Activated CD8-positive, alpha-beta memory T cell treated with anti-CD3 and anti-CD28 coated beads, Interleukin-2, amount 10 ng/mL, durations not matched to agents 7 days and 5 days (primary cell): ENCODE measurements around the gene CDC27. TPM values are rescaled to one million over a fixed set of nuclear protein-coding genes. Genes with fewer than 3 reads are reported as not detected.
"Not testable (repeated sequence)": the region's sequence is repeated elsewhere in the genome, so short reads cannot be mapped to it uniquely, and the experiment has no call there.

Experiments
- ATAC-seq: fragments of 150-1000 bp; cut with Tn5 transposase; one replicate; pipeline ENCODE4 v1.10.0; 2021; ENCODE audit warnings: moderate library complexity
- CTCF ChIA-PET: fragments of 350-600 bp; sonication (Branson Sonifier 250); formaldehyde crosslinking; loops from one replicate; lab custom pipeline; 2021; ENCODE audit warnings: antibody characterized with exemption; lab: Charles Lee
- DNase-seq: peaks from one replicate; pipeline ENCODE4 v3.0.0-alpha.2; 2020
- H3K27ac Mint-ChIP-seq: one replicate; pipeline ENCODE4 v1.8.0; 2021; ENCODE audit warnings: mild to moderate bottlenecking, mixed read lengths
- H3K27me3 Mint-ChIP-seq: one replicate; pipeline ENCODE4 v1.8.0; 2021; ENCODE audit warnings: mixed read lengths
- H3K36me3 Mint-ChIP-seq: one replicate; pipeline ENCODE4 v1.8.0; 2021; ENCODE audit warnings: mild to moderate bottlenecking, mixed read lengths
- H3K4me1 Mint-ChIP-seq: one replicate; pipeline ENCODE4 v1.8.0; 2021; ENCODE audit warnings: mixed read lengths
- H3K4me3 Mint-ChIP-seq: one replicate; pipeline ENCODE4 v1.8.0; 2021; ENCODE audit warnings: mild to moderate bottlenecking, moderate library complexity, mixed read lengths
- H3K9me3 Mint-ChIP-seq: one replicate; pipeline ENCODE4 v1.8.0; 2022; ENCODE audit warnings: low read depth, mixed read lengths
- total RNA-seq, 2 experiments: library from RNA; stranded (reverse); gene quantifications; one replicate each; pipeline ENCODE4 v1.2.3, GENCODE V29; 2021

Gene CDC27
- total RNA-seq, 2 experiments from 2014 or later: 151 to 155 TPM

DNA sequence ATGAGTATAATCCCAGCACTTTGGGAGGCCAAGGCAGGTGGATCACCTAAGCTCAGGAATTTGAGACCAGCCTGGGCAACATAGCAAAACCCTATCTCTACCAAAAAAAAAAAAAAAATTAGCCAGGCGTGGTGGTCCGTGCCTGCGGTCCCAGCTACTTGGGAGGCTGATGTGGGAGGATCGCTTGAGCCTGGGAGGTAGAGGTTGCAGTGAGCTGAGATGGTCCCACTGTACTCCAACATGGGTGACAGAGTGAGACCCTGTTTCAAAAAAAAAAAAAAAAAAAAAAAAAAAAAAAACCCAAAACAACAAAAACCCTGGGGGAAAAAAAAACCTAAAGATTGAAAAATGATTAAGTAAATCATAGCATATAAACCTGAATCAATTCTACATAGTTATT lies 8.1 kb downstream of the CDC27 start:
- H3K27ac Mint-ChIP-seq, ATAC-seq, H3K9me3 Mint-ChIP-seq, H3K4me3 Mint-ChIP-seq, DNase-seq, H3K27me3 Mint-ChIP-seq: not testable (repeated sequence)
- CTCF ChIA-PET: interaction anchor here (0.7 kb wide), 1 partner anchor 9 kb away, joined by 3 read pairs; no protein-coding TSS in a partner anchor
- Mint-ChIP-seq H3K4me1 (peaks cover 42% of the 10 kb centered on the region), H3K36me3 (peaks cover 44% of the 10 kb centered on the region)

DNA sequence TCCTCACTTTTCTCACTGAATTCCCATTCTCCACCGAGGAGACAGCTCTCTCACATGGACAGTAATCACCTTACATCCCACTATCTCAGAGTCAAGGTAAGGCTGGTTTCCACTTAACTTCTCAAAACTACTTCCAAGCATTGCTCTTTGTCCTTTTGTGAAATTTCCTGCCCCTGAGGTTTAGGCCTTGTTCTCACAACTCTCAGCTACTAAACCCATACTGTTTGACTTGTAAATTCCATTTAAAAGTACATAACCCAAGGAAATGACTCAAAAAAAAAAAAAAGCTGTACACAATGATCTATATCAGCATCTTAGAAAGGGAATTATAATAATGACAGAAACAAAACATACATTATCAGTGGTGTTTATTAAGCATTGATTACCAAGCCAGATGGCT lies 8.8 kb downstream of the CDC27 start:
- DNase-seq (no peak), ATAC-seq (no peak)
- no peaks in the 10 kb centered on the region for H3K9me3 Mint-ChIP-seq
- peaks cover 40% of the 10 kb centered on the region for H3K4me1 Mint-ChIP-seq
- no peak overlapping the region for H3K27ac Mint-ChIP-seq
- CTCF ChIA-PET: no interaction called here
- peaks cover 42% of the 10 kb centered on the region for H3K36me3 Mint-ChIP-seq
- H3K4me3 Mint-ChIP-seq: no peak overlapping the region
- H3K27me3 Mint-ChIP-seq: no peaks in the 10 kb centered on the region

DNA sequence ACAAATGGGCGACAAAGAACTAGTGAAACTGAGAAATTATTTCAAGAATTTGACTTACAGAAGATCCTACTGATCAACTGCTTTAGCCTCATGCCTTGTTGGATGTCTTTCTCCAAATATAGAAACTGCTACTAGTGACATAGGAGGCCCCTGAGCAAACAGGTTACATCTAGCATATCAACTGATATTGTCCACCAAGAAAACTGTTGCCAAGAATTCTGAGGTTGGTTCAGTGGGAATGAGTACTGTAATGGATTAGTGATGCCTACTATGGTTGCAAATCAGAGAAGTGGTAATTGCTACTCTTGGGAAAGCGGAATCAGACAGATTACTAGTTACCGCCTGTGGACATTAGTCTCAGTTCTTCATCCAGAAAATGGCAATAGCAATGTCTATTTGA lies 10.0 kb downstream of the CDC27 start:
- DNase-seq (no peak), ATAC-seq (no peak)
- H3K36me3 Mint-ChIP-seq: peaks cover 42% of the 10 kb centered on the region
- CTCF ChIA-PET: no interaction called here
- H3K4me3 Mint-ChIP-seq: no peak overlapping the region
- no peaks in the 10 kb centered on the region for H3K9me3 Mint-ChIP-seq
- peaks cover 41% of the 10 kb centered on the region for H3K4me1 Mint-ChIP-seq
- no peak overlapping the region for H3K27ac Mint-ChIP-seq
- no peaks in the 10 kb centered on the region for H3K27me3 Mint-ChIP-seq

DNA sequence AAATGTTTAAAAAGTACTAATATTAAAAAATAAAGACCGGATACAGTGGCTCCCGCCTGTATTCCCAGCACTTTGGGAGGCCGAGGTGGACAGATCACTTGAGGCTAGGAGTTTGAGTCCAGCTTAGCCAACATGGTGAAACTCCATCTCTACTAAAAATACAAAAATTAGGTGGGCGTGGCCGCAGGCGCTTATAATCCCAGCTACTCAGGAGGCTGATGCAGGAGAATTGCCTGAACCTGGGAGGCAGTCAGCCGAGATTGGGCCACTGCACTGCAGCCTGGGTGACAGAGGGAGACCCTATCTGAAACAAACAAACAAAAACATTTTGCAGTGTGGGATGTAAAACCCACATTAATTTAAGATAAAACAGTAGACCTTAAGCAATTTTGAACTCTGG lies 11.8 kb downstream of the CDC27 start:
- CTCF ChIA-PET: interaction anchor here (0.9 to 1.5 kb wide), 2 partner anchors 17 to 139 kb away, joined by 4 read pairs; no protein-coding TSS in a partner anchor
- no peaks in the 10 kb centered on the region for H3K27me3 Mint-ChIP-seq

DNA sequence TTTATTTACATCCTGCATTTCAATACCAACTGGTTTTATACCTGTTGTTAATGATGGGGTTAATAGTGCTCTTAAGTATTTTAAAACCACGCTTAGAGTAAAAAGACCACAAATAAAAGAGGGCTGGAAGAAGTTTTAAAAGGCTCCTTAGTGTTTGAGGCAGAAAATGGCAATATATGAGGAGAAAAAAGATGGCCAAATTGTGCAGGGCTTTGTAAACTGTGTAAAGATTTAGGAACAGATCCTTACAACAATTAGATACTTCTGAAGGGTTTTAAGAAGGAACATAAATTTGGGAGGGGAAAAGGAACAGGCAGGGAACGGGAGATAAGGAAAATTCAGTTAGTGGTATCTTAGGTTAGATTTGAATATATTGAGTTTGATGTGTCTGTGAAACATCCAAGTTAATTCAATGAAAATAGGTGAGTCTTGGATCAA lies 12.7 kb downstream of the CDC27 start:
- H3K4me3 Mint-ChIP-seq: no peak overlapping the region
- peaks cover 39% of the 10 kb centered on the region for H3K36me3 Mint-ChIP-seq
- H3K9me3 Mint-ChIP-seq: no peaks in the 10 kb centered on the region
- ATAC-seq (no peak), DNase-seq (no peak)
- H3K27me3 Mint-ChIP-seq: no peaks in the 10 kb centered on the region
- no peak overlapping the region for H3K27ac Mint-ChIP-seq
- CTCF ChIA-PET: no interaction called here
- peaks cover 38% of the 10 kb centered on the region for H3K4me1 Mint-ChIP-seq

More for the DNA sequence above, 11.8 kb downstream of the CDC27 start:
- peaks cover 43% of the 10 kb centered on the region for H3K4me1 Mint-ChIP-seq
- ATAC-seq (no peak), DNase-seq (no peak)
- peaks cover 43% of the 10 kb centered on the region for H3K36me3 Mint-ChIP-seq
- H3K4me3 Mint-ChIP-seq: no peak overlapping the region
- no peaks in the 10 kb centered on the region for H3K9me3 Mint-ChIP-seq
- H3K27ac Mint-ChIP-seq: no peak overlapping the region

DNA sequence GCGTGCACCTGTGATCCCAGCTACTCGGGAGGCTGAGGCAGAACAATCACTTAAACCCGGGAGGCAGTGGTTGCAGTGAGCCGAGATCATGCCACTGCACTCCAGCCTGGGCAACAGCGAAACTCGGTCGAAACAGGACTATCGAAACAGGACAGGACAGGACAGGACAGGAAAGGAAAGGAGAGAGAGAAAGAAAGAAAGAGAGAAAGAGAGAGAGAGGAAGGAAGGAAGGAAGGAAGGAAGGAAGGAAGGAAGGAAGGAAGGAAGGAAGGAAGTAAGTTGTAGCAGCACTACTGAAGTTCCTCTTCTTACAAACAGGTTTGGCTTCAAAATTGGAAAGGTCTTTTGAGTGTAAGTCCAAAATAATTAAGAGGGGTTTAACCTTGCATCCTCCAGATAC lies 14.3 kb downstream of the CDC27 start:
- H3K4me3 Mint-ChIP-seq, H3K27me3 Mint-ChIP-seq, CTCF ChIA-PET, H3K27ac Mint-ChIP-seq, ATAC-seq, H3K9me3 Mint-ChIP-seq, DNase-seq: not testable (repeated sequence)
- peaks cover 40% of the 10 kb centered on the region for H3K36me3 Mint-ChIP-seq
- peaks cover 32% of the 10 kb centered on the region for H3K4me1 Mint-ChIP-seq

DNA sequence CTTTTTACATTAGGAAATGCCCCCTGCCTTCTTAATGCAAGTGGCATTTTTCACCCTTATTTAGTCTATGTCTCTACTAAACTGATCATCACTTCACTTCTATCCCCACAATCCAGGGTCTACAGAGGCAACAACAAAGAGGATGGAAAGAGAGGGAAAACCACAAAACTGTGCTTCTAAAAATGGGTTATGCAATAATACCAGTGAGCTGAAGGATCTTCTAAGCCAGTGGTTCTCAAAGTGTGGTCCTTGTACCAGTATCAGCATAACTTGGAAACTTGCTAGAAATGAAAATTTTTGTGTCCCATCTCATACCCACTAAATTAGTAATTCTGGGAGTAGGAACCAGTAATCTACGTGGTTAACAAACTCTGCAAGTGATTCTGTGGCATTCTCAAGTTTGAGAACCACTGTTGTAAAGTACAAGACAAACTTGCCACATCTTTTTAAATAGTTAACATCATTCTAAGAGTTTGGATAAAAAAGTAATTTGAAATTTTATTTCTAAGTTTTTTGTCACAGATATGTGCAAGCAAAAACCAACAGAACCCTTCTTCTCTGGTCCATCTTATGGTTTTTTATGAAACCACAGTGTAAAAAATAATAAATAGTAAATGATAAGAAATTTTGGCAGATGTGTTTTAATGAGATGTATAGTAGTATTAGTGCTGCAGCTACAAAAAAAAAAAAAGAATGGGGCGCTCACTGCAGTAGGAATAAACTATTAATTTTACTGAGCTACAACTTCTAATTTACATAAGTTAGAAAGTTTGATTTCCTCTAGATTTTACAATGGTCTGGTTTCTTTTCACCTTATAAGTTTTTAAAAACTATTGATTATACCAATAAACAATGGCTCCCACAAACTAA lies 16.2 kb downstream of the CDC27 start:
- Mint-ChIP-seq H3K27me3 (no peaks in the 10 kb centered on the region), H3K36me3 (peaks cover 39% of the 10 kb centered on the region), H3K9me3 (no peaks in the 10 kb centered on the region), H3K4me1 (peaks cover 25% of the 10 kb centered on the region), H3K27ac (no peak overlapping the region), H3K4me3 (no peak overlapping the region)
- ATAC-seq (no peak), DNase-seq (no peak)
- CTCF ChIA-PET: interaction anchor here (1.1 kb wide), 1 partner anchor 231 kb away, joined by 3 read pairs; no protein-coding TSS in a partner anchor

DNA sequence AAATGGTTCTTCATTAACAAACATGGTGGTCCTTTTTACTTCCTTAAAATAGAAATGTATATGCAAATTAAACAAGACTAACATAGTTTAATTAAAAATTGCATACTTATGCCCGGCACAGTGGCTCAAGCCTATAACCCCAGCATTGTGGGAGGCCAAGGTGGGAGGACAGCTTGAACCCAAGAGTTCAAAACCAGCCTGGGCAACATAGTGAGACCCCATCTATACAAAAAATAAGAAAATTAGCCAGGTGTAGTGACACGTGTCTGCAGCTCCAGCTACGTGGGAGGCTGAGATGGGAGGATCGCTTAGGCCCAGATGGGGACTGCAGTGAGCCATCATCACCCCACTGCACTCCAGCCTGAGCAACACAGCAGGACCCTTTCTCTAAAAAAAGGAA lies 18.4 kb downstream of the CDC27 start:
- ATAC-seq (no peak), DNase-seq (no peak)
- no peak overlapping the region for H3K27ac Mint-ChIP-seq
- no peaks in the 10 kb centered on the region for H3K9me3 Mint-ChIP-seq
- H3K27me3 Mint-ChIP-seq: no peaks in the 10 kb centered on the region
- H3K36me3 Mint-ChIP-seq: peaks cover 41% of the 10 kb centered on the region
- CTCF ChIA-PET: interaction anchor here (0.6 kb wide), 1 partner anchor 450 kb away, joined by 3 read pairs; no protein-coding TSS in a partner anchor
- H3K4me3 Mint-ChIP-seq: no peak overlapping the region
- peaks cover 20% of the 10 kb centered on the region for H3K4me1 Mint-ChIP-seq

DNA sequence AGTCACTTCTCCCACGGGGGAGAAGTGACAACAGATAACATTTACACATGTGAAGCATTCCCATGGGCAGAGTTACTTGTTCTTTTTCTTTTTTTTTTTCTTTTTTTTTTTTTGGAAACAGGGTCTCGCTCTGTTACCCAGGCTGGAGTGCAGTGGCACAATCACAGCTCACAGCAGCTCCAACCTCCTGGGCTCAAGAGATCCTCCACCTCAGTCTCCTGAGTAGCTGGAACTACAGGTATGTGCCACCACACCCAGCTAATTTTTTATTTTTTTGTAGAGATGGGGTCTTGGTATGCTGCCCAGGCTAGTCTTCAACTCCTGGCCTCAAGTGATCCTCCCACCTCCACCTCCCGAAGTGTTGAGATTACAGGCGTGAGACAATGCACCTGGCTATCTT lies 20.2 kb downstream of the CDC27 start:
- not testable (repeated sequence) for H3K27me3 Mint-ChIP-seq, H3K4me3 Mint-ChIP-seq, H3K27ac Mint-ChIP-seq, DNase-seq, ATAC-seq, H3K9me3 Mint-ChIP-seq
- CTCF ChIA-PET: interaction anchor here (1.0 kb wide), 1 partner anchor 20 kb away, joined by 4 read pairs; no protein-coding TSS in a partner anchor
- H3K36me3 Mint-ChIP-seq: peaks cover 40% of the 10 kb centered on the region
- H3K4me1 Mint-ChIP-seq: peaks cover 16% of the 10 kb centered on the region

DNA sequence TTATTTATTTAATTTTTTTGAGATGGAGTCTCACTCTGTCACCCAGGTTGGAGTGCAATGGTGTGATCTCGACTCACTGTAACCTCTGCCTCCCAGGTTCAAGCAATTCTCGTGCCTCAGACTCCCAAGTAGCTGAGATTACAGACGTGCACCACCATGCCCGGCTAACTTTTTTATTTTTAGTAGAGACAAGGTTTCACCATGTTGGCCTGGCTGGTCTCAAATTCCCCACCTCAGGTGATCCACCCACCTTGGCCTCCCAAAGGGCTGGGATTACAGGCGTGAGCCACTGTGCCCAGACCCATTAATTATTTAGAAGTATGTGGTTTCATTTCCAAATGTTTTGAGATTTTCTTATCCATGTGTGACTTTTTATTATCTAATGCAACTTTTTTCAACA lies 22.2 kb downstream of the CDC27 start:
- H3K27ac Mint-ChIP-seq, H3K9me3 Mint-ChIP-seq, H3K27me3 Mint-ChIP-seq, ATAC-seq, CTCF ChIA-PET, H3K4me3 Mint-ChIP-seq, DNase-seq: not testable (repeated sequence)
- peaks cover 23% of the 10 kb centered on the region for H3K4me1 Mint-ChIP-seq
- peaks cover 45% of the 10 kb centered on the region for H3K36me3 Mint-ChIP-seq

DNA sequence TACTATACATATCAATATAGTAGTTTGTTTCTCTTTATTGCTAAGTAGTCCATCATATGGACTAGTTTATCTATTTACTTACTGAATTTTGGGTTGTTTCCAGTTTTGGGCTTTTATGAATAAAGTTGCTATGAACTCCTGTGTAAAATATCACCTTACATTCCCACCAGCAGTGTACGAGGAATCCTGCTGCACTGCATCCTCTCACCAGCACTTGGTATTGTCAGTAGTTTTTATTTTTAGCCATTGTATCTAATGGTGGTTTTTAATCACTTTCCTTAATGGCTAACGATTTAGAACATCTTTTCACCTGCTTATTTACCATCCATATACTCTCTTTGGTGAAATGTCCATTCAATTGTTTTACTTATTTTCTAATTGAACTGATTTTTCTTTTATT lies 24.0 kb downstream of the CDC27 start:
- H3K36me3 Mint-ChIP-seq: peaks cover 46% of the 10 kb centered on the region
- no peak overlapping the region for H3K27ac Mint-ChIP-seq
- H3K4me1 Mint-ChIP-seq: peaks cover 25% of the 10 kb centered on the region
- H3K9me3 Mint-ChIP-seq: no peaks in the 10 kb centered on the region
- no peak for ATAC-seq
- CTCF ChIA-PET: no interaction called here
- H3K27me3 Mint-ChIP-seq: no peaks in the 10 kb centered on the region
- H3K4me3 Mint-ChIP-seq: no peak overlapping the region
- no peak for DNase-seq

DNA sequence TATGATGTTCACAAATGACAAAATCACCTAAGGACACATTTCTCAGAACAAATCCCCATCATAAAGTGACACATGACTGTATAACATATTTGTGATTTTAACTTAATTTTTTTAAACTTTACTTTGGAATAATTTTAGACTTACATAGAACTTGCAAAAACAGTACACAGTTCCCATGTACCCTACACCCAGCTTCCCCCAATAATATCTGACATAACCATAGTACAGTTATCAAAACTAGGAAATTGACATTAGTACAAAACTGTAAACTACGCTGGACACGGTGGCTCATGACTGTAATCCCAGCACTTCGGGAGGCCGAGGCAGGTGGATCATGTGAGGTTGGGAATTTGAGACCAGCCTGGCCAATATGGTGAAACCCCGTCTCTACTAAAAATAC lies 24.8 kb downstream of the CDC27 start:
- no peak overlapping the region for H3K27ac Mint-ChIP-seq
- no peak overlapping the region for H3K4me3 Mint-ChIP-seq
- ATAC-seq: no peak
- no peak for DNase-seq
- H3K9me3 Mint-ChIP-seq: no peaks in the 10 kb centered on the region
- peaks cover 48% of the 10 kb centered on the region for H3K36me3 Mint-ChIP-seq
- peaks cover 25% of the 10 kb centered on the region for H3K4me1 Mint-ChIP-seq
- H3K27me3 Mint-ChIP-seq: no peaks in the 10 kb centered on the region
- CTCF ChIA-PET: no interaction called here

DNA sequence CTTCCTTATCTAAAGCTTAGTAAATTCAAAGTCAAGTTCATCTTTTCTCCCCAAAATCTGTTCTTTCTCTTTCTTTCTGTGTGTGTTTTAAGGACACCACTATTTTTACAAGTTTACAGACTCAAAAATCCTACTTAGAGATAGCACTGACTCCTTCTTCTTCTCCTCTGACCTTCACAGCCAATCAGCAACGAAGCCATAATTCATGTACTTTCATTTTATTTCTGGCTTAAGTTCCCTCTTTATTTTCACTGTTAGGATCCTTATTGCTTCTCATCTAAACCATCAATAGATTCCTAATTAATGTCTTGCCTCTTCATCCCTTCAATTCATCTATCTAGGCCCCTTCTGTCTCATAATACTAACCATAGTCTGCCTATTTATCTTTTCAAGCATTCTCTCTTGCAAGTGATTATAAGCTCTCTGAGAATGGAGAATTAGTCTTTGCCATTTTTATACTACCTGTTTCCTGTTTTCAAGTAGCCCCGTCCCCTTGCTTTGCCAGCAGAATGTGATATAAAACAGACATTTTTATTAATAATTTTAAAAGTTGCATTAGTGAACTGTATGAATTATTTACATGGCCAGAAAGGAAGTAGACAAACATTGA lies 27.0 kb downstream of the CDC27 start:
- CTCF ChIA-PET: interaction anchor here (1.2 kb wide), 1 partner anchor 21 kb away, joined by 3 read pairs; no protein-coding TSS in a partner anchor
- no peaks in the 10 kb centered on the region for H3K27me3 Mint-ChIP-seq
- ATAC-seq: no peak

More for the DNA sequence above, 27.0 kb downstream of the CDC27 start:
- Mint-ChIP-seq H3K9me3 (no peaks in the 10 kb centered on the region), H3K4me1 (peaks cover 25% of the 10 kb centered on the region), H3K27ac (peak overlapping the region; percentile 68), H3K36me3 (peaks cover 43% of the 10 kb centered on the region), H3K4me3 (peak overlapping the region; percentile 55)
- no peak for DNase-seq
